Ovary (tissue), 9 donors: ENCODE data around the gene PSMD13. TPM values are rescaled to one million over a fixed set of nuclear protein-coding genes. Genes with fewer than 3 reads are reported as not detected.

ENCODE experiments used
- DNase-seq, 5 donors: peaks; one replicate each; pipeline ENCODE4 v3.0.0-alpha.2; 2019 to 2020
- H3K27ac ChIP-seq, 2 donors: fragments of 200-600 bp; one replicate each; pipeline versions ENCODE4 v1.5.1 to v1.8.0; 2019 to 2022
- H3K27me3 ChIP-seq: fragments of 200-600 bp; one replicate; pipeline ENCODE4 v1.8.0; 2022
- H3K36me3 ChIP-seq: fragments of 200-600 bp; sonication (generic); one replicate; pipeline ENCODE4 v1.5.1; 2019
- H3K4me1 ChIP-seq: one replicate; pipeline ENCODE4 v1.8.1; 2013; ENCODE audit warnings: mild to moderate bottlenecking, moderate library complexity; ENCODE audit not compliant: insufficient read depth
- H3K4me3 ChIP-seq: fragments of 200-600 bp; sonication (generic); one replicate; pipeline ENCODE4 v1.5.1; 2017
- H3K9me3 ChIP-seq, 2 donors: fragments of 200-600 bp in 1 of 2; sonication (generic) in 1 of 2; one replicate each; pipeline versions ENCODE4 v1.5.1 to v1.8.1; 2013 to 2019; ENCODE audit warnings: mild to moderate bottlenecking in 1 of 2, moderate library complexity in 1 of 2
- CTCF ChIP-seq, 3 donors: fragments of 450-650 bp in 2 of 3; fragments of 200-600 bp in 1 of 3; IDR thresholded peaks; one replicate each; pipeline versions ENCODE4 v1.5.1 to v1.8.0; 2016 to 2022; ENCODE audit warnings: antibody characterized with exemption in 3 of 3, mild to moderate bottlenecking in 1 of 3
- EP300 ChIP-seq: sonication (generic); formaldehyde crosslinking; IDR thresholded peaks from one replicate; pipeline ENCODE4 v1.6.1; 2017; ENCODE audit warnings: antibody characterized with exemption
- POLR2A ChIP-seq: fragments of 450-650 bp; IDR thresholded peaks from one replicate; pipeline ENCODE4 v1.6.1; 2017; ENCODE audit warnings: antibody characterized with exemption, mild to moderate bottlenecking, moderate library complexity
- WGBS, 3 donors: extraction: QIAGEN DNeasy Blood & Tissue Kit in 1 of 3; methylation state at CpG; one replicate each; pipeline versions ENCODE4 v1.1.5 to v1.1.7; 2013 to 2017; 5-methylcytosine and 5-hydroxymethylcytosine counted together
- intact Hi-C, 4 donors: fragments of 100-400 bp; cut with DNase I; formaldehyde crosslinking; loops; one replicate each; pipeline versions ENCODE4 v1.11.0 to v1.15.1; 2022 to 2023
- polyA plus RNA-seq, 2 donors: library from polyadenylated mRNA; stranded (reverse); fragments of 200-250 nt in 1 of 2; fragments of 350-450 nt in 1 of 2; fragmentation: Illumina TruSeq in 1 of 2; extraction: RNeasy Lipid Tissue Mini Kit (QIAGEN cat#74804) in 1 of 2; gene quantifications; one replicate each; pipeline ENCODE4 v1.2.3, GENCODE V29; 2013 to 2014
- total RNA-seq, 7 donors: library from RNA; depleted of rRNA in 2 of 7; stranded (reverse); fragments of >200 nt in 2 of 7; fragmentation: NEBNext Ultra II Directional in 3 of 7; extraction: Animal tissue kit (Norgen Biotek cat#: 25700) in 3 of 7; gene quantifications; one replicate each; pipeline versions ENCODE4 v1.1.0 to v1.2.4, GENCODE V29; 2016 to 2023
- donor health status: DM: no; HTN: no; CAD: no; lungs with moderate emphysema.
- donor health status: DM: no; HTN: no; CAD: no.
- donor health status: Bipolar disorder and iron deficiency.
- donor health status: DM: yes; HTN: yes; CAD: no.
- donor health status: DM: no; HTN: no; CAD: no.
- donor health status: DM: yes; HTN: yes; CAD: no.

Gene PSMD13
- total and polyA plus RNA-seq, 9 donors, result 66.2 to 88.9 (median 75.8) TPM

DNA sequence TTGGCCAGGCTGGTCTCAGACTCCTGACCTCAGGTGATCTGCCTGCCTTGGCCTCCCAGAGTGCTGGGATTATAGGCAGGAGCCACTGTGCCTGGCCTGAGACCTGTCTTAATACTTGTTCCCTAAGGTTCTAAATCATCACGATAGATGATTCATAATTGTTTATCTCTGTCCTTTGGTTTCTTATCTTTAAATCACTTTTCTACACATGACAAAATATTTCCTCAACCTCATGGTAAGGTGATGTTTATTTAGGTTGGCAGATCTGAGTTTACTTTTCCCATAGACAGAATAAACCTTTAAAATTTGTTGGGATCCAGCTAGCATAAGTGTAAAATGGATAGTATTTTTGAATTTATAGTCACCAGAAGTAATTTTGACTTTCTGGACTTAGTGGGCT lies 3.5 kb downstream of the PSMD13 start:
- peaks cover 6% of the 10 kb centered on the region for H3K4me1 ChIP-seq
- 67 to 81% (median 72%) methylated on average over 1 of the region's 1 CpG for WGBS, 3 donors
- intact Hi-C loops, result no loop called here
- no peaks in the 10 kb centered on the region for H3K27me3 ChIP-seq
- no peak for DNase-seq
- H3K4me3 ChIP-seq, result no peak overlapping the region
- H3K9me3 ChIP-seq, result no peaks in the 10 kb centered on the region
- TF ChIP-seq CTCF (IDR thresholded peaks at IDR 0.05) (no peak), EP300 (no peak), POLR2A (no peak)
- no peaks in the 10 kb centered on the region for H3K36me3 ChIP-seq
- H3K27ac ChIP-seq, result no peak overlapping the region

GRCh38 chr11:241634-242033 lies 4.9 kb downstream of the PSMD13 start:
- TF ChIP-seq CTCF (IDR thresholded peaks at IDR 0.05) (no peak), POLR2A (no peak), EP300 (no peak)
- intact Hi-C loops, result no loop called here
- H3K4me3 ChIP-seq, result no peak overlapping the region
- H3K27ac ChIP-seq, result no peak overlapping the region
- WGBS, 3 donors, result 88 to 89% (median 88%) methylated on average over 5 of the region's 5 CpGs
- H3K4me1 ChIP-seq, result peaks cover 3% of the 10 kb centered on the region
- H3K36me3 ChIP-seq, result no peaks in the 10 kb centered on the region
- H3K27me3 ChIP-seq, result no peaks in the 10 kb centered on the region
- no peak for DNase-seq
- H3K9me3 ChIP-seq, result no peaks in the 10 kb centered on the region

- H3K4me3 ChIP-seq, result no peak overlapping the region
- no peaks in the 10 kb centered on the region for H3K36me3 ChIP-seq
- no peak overlapping the region for H3K27ac ChIP-seq
- no peaks in the 10 kb centered on the region for H3K4me1 ChIP-seq
- no peaks in the 10 kb centered on the region for H3K9me3 ChIP-seq
- no peaks in the 10 kb centered on the region for H3K27me3 ChIP-seq
- TF ChIP-seq CTCF (IDR thresholded peaks at IDR 0.05) (no peak), POLR2A (no peak), EP300 (no peak)
- no peak for DNase-seq
- intact Hi-C loops, result no loop called here
- WGBS, 3 donors, result 91 to 95% (median 93%) methylated on average over 2 of the region's 2 CpGs
Observed at GRCh38 chr11:244376-244775, 7.6 kb downstream of the PSMD13 start.

- no peak for DNase-seq
- WGBS, 3 donors, result 72 to 87% (median 85%) methylated on average over 8 of the region's 8 CpGs
- no peaks in the 10 kb centered on the region for H3K4me1 ChIP-seq
- H3K36me3 ChIP-seq, result no peaks in the 10 kb centered on the region
- intact Hi-C loops, result loop anchor here in 1 of 4 donors (5.0 kb wide), 1 partner anchor 33 kb away; no protein-coding TSS in a partner anchor
- H3K9me3 ChIP-seq, result no peaks in the 10 kb centered on the region
- H3K4me3 ChIP-seq, result no peak overlapping the region
- no peaks in the 10 kb centered on the region for H3K27me3 ChIP-seq
- TF ChIP-seq CTCF (IDR thresholded peaks at IDR 0.05) (no peak), EP300 (no peak), POLR2A (no peak)
- H3K27ac ChIP-seq, result no peak overlapping the region
Observed at GRCh38 chr11:249062-249461, 12.3 kb downstream of the PSMD13 start.

DNA sequence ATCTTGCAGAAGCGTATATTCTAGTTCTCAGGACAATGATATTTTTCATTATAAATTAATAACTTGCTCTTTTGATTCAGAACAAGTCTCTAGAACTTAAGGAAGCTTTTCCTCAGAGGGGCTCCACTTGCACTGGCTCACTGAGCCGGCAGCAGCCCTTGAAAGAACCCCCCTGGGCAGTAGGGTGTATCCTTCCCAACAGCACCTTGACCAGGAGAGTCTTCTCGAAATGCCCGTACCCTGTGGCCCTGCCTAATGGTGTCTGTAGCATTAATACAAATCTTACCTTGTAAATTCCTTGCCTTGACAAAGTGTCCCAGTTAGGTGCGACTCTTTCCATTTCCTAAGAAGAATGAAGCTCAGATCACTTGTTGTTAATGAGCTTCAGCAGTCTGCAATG lies 13.5 kb downstream of the PSMD13 start:
- Histone ChIP-seq H3K9me3 (no peaks in the 10 kb centered on the region), H3K4me3 (no peak overlapping the region), H3K27ac (no peak overlapping the region), H3K4me1 (no peaks in the 10 kb centered on the region), H3K27me3 (no peaks in the 10 kb centered on the region), H3K36me3 (no peaks in the 10 kb centered on the region)
- WGBS, 3 donors, result 86 to 92% (median 91%) methylated on average over 5 of the region's 5 CpGs
- DNase-seq, result no peak
- TF ChIP-seq CTCF (IDR thresholded peaks at IDR 0.05) (no peak), POLR2A (no peak), EP300 (no peak)
- intact Hi-C loops, result no loop called here
